VCaP (cell line): ENCODE data around the gene OR10H2.

ENCODE experiments used
- H3K27ac ChIP-seq: fragments of 450-650 bp; 2 replicates; pipeline ENCODE4 v1.5.1; 2017
- CTCF ChIP-seq: fragments of 450-650 bp; conservative IDR thresholded peaks from 2 replicates; pipeline ENCODE4 v1.5.1; 2017; ENCODE audit warnings: mild to moderate bottlenecking, moderate library complexity

The OR10H2 gene

GRCh38 chr19:15701757-15702533, 25.9 kb upstream of the OR10H2 start:
- TF ChIP-seq CTCF: no peak
- peak overlapping the region; percentile 49 for H3K27ac ChIP-seq

GRCh38 chr19:15702534-15702930, 25.3 kb upstream of the OR10H2 start:
- peak; percentile 20 for TF ChIP-seq CTCF
- peak overlapping the region; percentile 49 for H3K27ac ChIP-seq

GRCh38 chr19:15714638-15715037, 13.2 kb upstream of the OR10H2 start:
- no peak for TF ChIP-seq CTCF
- H3K27ac ChIP-seq: no peak overlapping the region

GRCh38 chr19:15715642-15716041, 12.2 kb upstream of the OR10H2 start:
- no peak for TF ChIP-seq CTCF
- no peak overlapping the region for H3K27ac ChIP-seq

GRCh38 chr19:15717809-15718208, 10.0 kb upstream of the OR10H2 start:
- no peak overlapping the region for H3K27ac ChIP-seq
- TF ChIP-seq CTCF: no peak

GRCh38 chr19:15721268-15721667, 6.6 kb upstream of the OR10H2 start:
- no peak for TF ChIP-seq CTCF
- no peak overlapping the region for H3K27ac ChIP-seq

GRCh38 chr19:15722956-15723355, 4.9 kb upstream of the OR10H2 start:
- H3K27ac ChIP-seq: no peak overlapping the region
- TF ChIP-seq CTCF: no peak
